GM12878 (cell line): ENCODE results near the gene GDE1. TPM values are rescaled to one million over a fixed set of nuclear protein-coding genes. Genes with fewer than 3 reads are reported as not detected.

Experiments
- ATAC-seq: fragments of 200-7000 bp; cut with Tn5 transposase; 3 replicates; pipeline ENCODE4 v1.9.1; 2020; ENCODE audit warnings: mild to moderate bottlenecking, moderate library complexity
- BruUV-seq: library from RNA; stranded (reverse); fragments of 400-500 nt; replicated peaks from 2 replicates; lab custom pipeline; 2021; lab: Mats Ljungman, UMichigan
- CTCF ChIA-PET: fragments of 300-600 bp; sonication (Branson Sonifier 250); formaldehyde crosslinking; extraction: SDS; loops from one replicate; lab custom pipeline; 2021; ENCODE audit warnings: inconsistent platforms; lab: Yijun Ruan, JAX
- POLR2A ChIA-PET: fragments of 350-600 bp; formaldehyde crosslinking; extraction: SDS; loops from one replicate; lab custom pipeline; 2021; ENCODE audit warnings: inconsistent platforms; lab: Charles Lee
- RAD21 ChIA-PET: fragments of 300-600 bp; sonication (Branson Sonifier 250); formaldehyde crosslinking; loops from one replicate; lab custom pipeline; 2023; ENCODE audit warnings: antibody characterized with exemption; ENCODE audit not compliant: unreplicated experiment; lab: Charles Lee
- SMC1A ChIA-PET: fragments of 300-600 bp; sonication (Branson Sonifier 250); formaldehyde crosslinking; loops from one replicate; lab custom pipeline; 2023; ENCODE audit not compliant: unreplicated experiment, uncharacterized antibody; lab: Charles Lee
- DNase-seq: peaks from one replicate; pipeline ENCODE4 v3.0.0-alpha.2; 2011; ENCODE audit warnings: low read depth, low spot score
- FAIRE-seq: peaks from 3 replicates; lab custom pipeline; 2011; peaks lifted over from hg19 to GRCh38; lab: Jason Lieb, UNC
- H2AFZ ChIP-seq: 2 replicates; pipeline ENCODE4 v1.6.0; 2011; ENCODE audit warnings: low read depth, low read length, control low read depth; ENCODE audit not compliant: control insufficient read depth
- H3K27ac ChIP-seq: 2 replicates; pipeline ENCODE4 v1.5.1; 2011; ENCODE audit warnings: control low read depth; ENCODE audit not compliant: control insufficient read depth, insufficient read depth
- H3K27me3 ChIP-seq, 2 experiments: replicated peaks in 1 of 2; 2 replicates each; pipeline versions ENCODE4 v1.6.0 to v1.6.1; 2011; ENCODE audit warnings: low read length in 1 of 2; ENCODE audit not compliant: control insufficient read depth in 2 of 2, insufficient read depth in 2 of 2
- H3K36me3 ChIP-seq, 2 experiments: 2 replicates each; pipeline ENCODE4 v1.5.1; 2011; ENCODE audit warnings: low read length in 1 of 2; ENCODE audit not compliant: control insufficient read depth in 2 of 2, insufficient read depth in 2 of 2
- H3K4me1 ChIP-seq: 2 replicates; pipeline ENCODE4 v1.6.1; 2011; ENCODE audit warnings: mild to moderate bottlenecking, low read length, moderate library complexity, mixed read lengths; ENCODE audit not compliant: control insufficient read depth, insufficient read depth
- H3K4me2 ChIP-seq: 2 replicates; pipeline ENCODE4 v1.6.0; 2011; ENCODE audit warnings: control low read depth; ENCODE audit not compliant: control insufficient read depth, insufficient read depth
- H3K4me3 ChIP-seq: fragments of 200-600 bp; sonication (generic); 2 replicates; pipeline ENCODE4 v1.5.1; 2016
- H3K79me2 ChIP-seq: 2 replicates; pipeline ENCODE4 v1.6.0; 2011; ENCODE audit warnings: low read length; ENCODE audit not compliant: control insufficient read depth, insufficient read depth
- H3K9ac ChIP-seq: 2 replicates; pipeline ENCODE4 v1.8.0; 2011; ENCODE audit warnings: low read length, control low read depth, mixed read lengths; ENCODE audit not compliant: control insufficient read depth, insufficient read depth
- H3K9me3 ChIP-seq: replicated peaks from 3 replicates; pipeline ENCODE4 v1.5.1; 2011; ENCODE audit warnings: mild to moderate bottlenecking, low read length; ENCODE audit not compliant: control insufficient read depth, insufficient read depth
- H4K20me1 ChIP-seq: 2 replicates; pipeline ENCODE4 v1.6.0; 2011; ENCODE audit not compliant: control insufficient read depth, insufficient read depth
- BHLHE40 ChIP-seq, 2 experiments: fragments of 450-650 bp in 1 of 2; IDR thresholded peaks; 2 replicates each; pipeline ENCODE4 v1.6.1; 2011 to 2017; ENCODE audit warnings: low read depth in 2 of 2, borderline replicate concordance in 1 of 2, improper control_type of control experiment in 1 of 2, low read length in 1 of 2, mild to moderate bottlenecking in 1 of 2
- ESRRA ChIP-seq: IDR thresholded peaks from 2 replicates; pipeline ENCODE4 v1.6.1; 2012; ENCODE audit warnings: mild to moderate bottlenecking, low read length, improper control_type of control experiment
- FOXK2 ChIP-seq: fragments of 450-650 bp; IDR thresholded peaks from 2 replicates; pipeline ENCODE4 v1.6.1; 2017; ENCODE audit warnings: mild to moderate bottlenecking, moderate library complexity
- HDAC6 ChIP-seq: fragments of 200-600 bp; sonication (generic); IDR thresholded peaks from one replicate; pipeline ENCODE4 v1.8.0; 2017; ENCODE audit warnings: antibody characterized with exemption; ENCODE audit not compliant: unreplicated experiment
- IRF5 ChIP-seq: fragments of 450-650 bp; IDR thresholded peaks from 2 replicates; pipeline ENCODE4 v1.6.1; 2017; ENCODE audit warnings: borderline replicate concordance
- JUNB ChIP-seq: IDR thresholded peaks from 2 replicates; pipeline ENCODE4 v1.6.1; 2016; ENCODE audit warnings: antibody characterized with exemption, mild to moderate bottlenecking
- MYB ChIP-seq: fragments of 150-350 bp; IDR thresholded peaks from 2 replicates; pipeline ENCODE4 v1.6.1; 2014; ENCODE audit warnings: mild to moderate bottlenecking, low read depth, low read length, borderline replicate concordance
- NFIC ChIP-seq: IDR thresholded peaks from 2 replicates; pipeline ENCODE4 v1.6.1; 2012; ENCODE audit warnings: low read depth, mild to moderate bottlenecking, inconsistent platforms, low read length, moderate library complexity
- NR2F1 ChIP-seq: fragments of 450-650 bp; conservative IDR thresholded peaks from 2 replicates; pipeline ENCODE4 v1.6.1; 2017; ENCODE audit warnings: mild to moderate bottlenecking
- PRDM15 ChIP-seq: fragments of 450-650 bp; formaldehyde crosslinking; IDR thresholded peaks from 2 replicates; pipeline ENCODE4 v1.4.0; 2020; ENCODE audit warnings: mild to moderate bottlenecking, moderate library complexity
- USF1 ChIP-seq: IDR thresholded peaks from 2 replicates; pipeline ENCODE4 v1.6.1; 2011; ENCODE audit warnings: borderline replicate concordance, low read depth, mild to moderate bottlenecking, moderate library complexity, mixed read lengths, low read length; ENCODE audit not compliant: insufficient read depth; ENCODE audit errors: extremely low read length
- USF2 ChIP-seq: IDR thresholded peaks from 2 replicates; pipeline ENCODE4 v1.6.1; 2011; ENCODE audit warnings: low read depth, low read length, improper control_type of control experiment, borderline replicate concordance
- ZBTB33 ChIP-seq: fragments of 450-650 bp; IDR thresholded peaks from 2 replicates; pipeline ENCODE4 v1.6.1; 2017; ENCODE audit warnings: mild to moderate bottlenecking
- ZSCAN29 ChIP-seq: fragments of 450-650 bp; IDR thresholded peaks from 2 replicates; pipeline ENCODE4 v1.6.1; 2017; ENCODE audit warnings: mild to moderate bottlenecking, moderate library complexity
- WGBS: methylation state at CpG from one replicate; pipeline ENCODE4 v1.1.6; 2016; ENCODE audit warnings: low lambda C conversion rate; ENCODE audit not compliant: insufficient replicate concordance, insufficient coverage; ENCODE audit errors: missing lambda C conversion rate; 5-methylcytosine and 5-hydroxymethylcytosine counted together
- in situ Hi-C: fragments of 300-500 bp; cut with MboI; formaldehyde crosslinking; loops from 9 replicates; pipeline ENCODE4 v1.14.3; 2018; ENCODE audit warnings: mixed read lengths
- intact Hi-C: fragments of 100-400 bp; cut with micrococcal nuclease; formaldehyde crosslinking; loops from one replicate; pipeline ENCODE4 v1.14.2; 2022; ENCODE audit not compliant: unreplicated experiment
- polyA plus RNA-seq, 11 experiments: library from polyadenylated mRNA; depleted of rRNA in 4 of 11; unstranded in 6 of 11; stranded (reverse) in 5 of 11; fragments of >200 nt; fragmentation: Nextera tagmentation in 4 of 11; fragmentation: Illumina TruSeq in 1 of 11; extraction: Ambion mirVana in 4 of 11; extraction: Trizol in 1 of 11; gene quantifications; 1 replicate in 1 of 11; 2 replicates in 10 of 11; pipeline versions ENCODE4 v1.2.1 to v1.2.3, GENCODE V29; 2011 to 2016; ENCODE audit warnings: inconsistent platforms in 2 of 11, missing spikeins in 2 of 11, low read depth in 1 of 11
- total RNA-seq, 4 experiments: library from RNA; depleted of rRNA in 3 of 4; stranded (reverse); fragments of >200 nt in 3 of 4; fragmentation: Illumina TruSeq in 1 of 4; extraction: Trizol in 1 of 4; gene quantifications; 2 replicates each; pipeline versions ENCODE4 v1.2.1 to v1.2.3, GENCODE V29; 2013 to 2021

Gene GDE1
- total and polyA plus RNA-seq, 10 of the 15 experiments (the other 5 are each of a cell fraction or from before 2014, with no cell fraction given) = 14.8 to 31.8 (median 21.0) TPM

- ChIA-PET CTCF (interaction anchor here (6.9 kb wide), 1 partner anchor 14 kb away, joined by 51 read pairs; the partner anchor contains the start of gene VPS35L), RAD21 (interaction anchor here (1.3 kb wide), 1 partner anchor 17 kb away, joined by 3 read pairs; no protein-coding TSS in a partner anchor), POLR2A (no interaction called here), SMC1A (interaction anchor here (1.1 kb wide), 1 partner anchor 11 kb away, joined by 3 read pairs; no protein-coding TSS in a partner anchor)
- Histone ChIP-seq H3K27me3 (no peaks in the 10 kb centered on the region), H3K9me3 (no peaks in the 10 kb centered on the region), H3K4me1 (no peaks in the 10 kb centered on the region), H4K20me1 (no peaks in the 10 kb centered on the region), H3K4me2 (no peak overlapping the region), H3K9ac (no peak overlapping the region), H3K27ac (no peak overlapping the region), H3K79me2 (no peaks in the 10 kb centered on the region), H2AFZ (no peak overlapping the region), H3K36me3 (peaks cover 2 to 12% of the 10 kb centered on the region in 2 experiments), H3K4me3 (no peak overlapping the region)
- in situ Hi-C loops = no loop called here
- FAIRE-seq (no peak), DNase-seq (no peak), ATAC-seq (no peak)
- no TSS peak for BruUV-seq
- 97% methylated on average over 3 of the region's 3 CpGs for WGBS
- intact Hi-C loops = no loop called here
- TF ChIP-seq NFIC (no peak), PRDM15 (CRISPR knock-in tag) (no peak), HDAC6 (no peak), ZBTB33 (no peak), MYB (no peak), USF2 (no peak), IRF5 (no peak), FOXK2 (no peak), BHLHE40 (IDR thresholded peaks at IDR 0.05; ENCODE audit: borderline replicate concordance in 1 of 2, low read depth in 2 of 2, low read length in 1 of 2) (no peak), NR2F1 (no peak), JUNB (no peak), ESRRA (no peak), ZSCAN29 (no peak), USF1 (no peak)
These were observed 20.4 kb upstream of the GDE1 start for GRCh38 chr16:19542138-19542821.
